HG02798 (cell line): ENCODE measurements around the gene SLC7A14.
"Not testable (repeated sequence)": the region's sequence is repeated elsewhere in the genome, so short reads cannot be mapped to it uniquely, and the experiment has no call there.

ENCODE experiments used
- ATAC-seq: cut with Tn5 transposase; IDR thresholded peaks from one replicate; pipeline ENCODE4 v1.9.1; 2021; ENCODE audit warnings: mild to moderate bottlenecking; ENCODE audit not compliant: unreplicated experiment, poor library complexity

Gene SLC7A14

DNA sequence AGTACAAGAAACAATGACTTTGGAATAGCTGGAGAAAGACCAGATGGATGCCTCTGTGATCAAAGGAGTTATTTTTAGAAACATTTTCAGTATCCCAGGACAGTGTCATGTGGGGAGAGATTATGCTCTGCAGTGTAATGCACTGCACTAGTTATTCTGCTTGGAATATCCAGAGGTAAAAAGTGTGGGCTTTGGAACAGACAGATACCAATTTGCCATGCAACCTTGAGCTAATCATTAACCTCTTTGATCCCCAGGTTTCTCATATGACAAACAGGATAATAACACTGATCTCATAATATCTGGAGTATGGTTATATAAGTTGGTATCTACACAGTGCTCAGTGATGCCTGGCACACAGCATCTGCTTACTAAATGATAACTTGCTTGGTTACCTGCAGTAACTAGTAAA lies 12.2 kb upstream of the SLC7A14 start:
- ATAC-seq: no peak

DNA sequence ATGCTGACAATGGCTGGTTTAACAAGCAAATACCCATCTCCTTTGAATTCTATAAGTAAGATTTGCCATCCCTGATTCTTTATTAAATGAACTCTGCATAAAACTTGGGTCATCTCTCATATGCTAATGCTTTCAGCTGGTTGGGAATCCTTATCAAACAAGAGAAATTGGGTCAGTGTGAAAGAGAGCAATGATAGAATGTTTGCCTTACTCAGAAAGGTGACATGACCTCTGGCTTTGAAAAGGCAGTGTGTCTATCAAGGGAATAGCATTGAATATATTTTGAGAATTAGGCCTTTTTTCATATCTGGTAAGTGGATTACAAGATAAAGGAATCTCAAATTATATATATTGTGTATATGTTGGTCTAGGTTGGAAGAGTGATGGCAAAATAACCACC lies 8.7 kb upstream of the SLC7A14 start:
- no peak for ATAC-seq

- no peak for ATAC-seq
These were observed 7.8 kb upstream of the SLC7A14 start for GRCh38 chr3:170593634-170594033.

DNA sequence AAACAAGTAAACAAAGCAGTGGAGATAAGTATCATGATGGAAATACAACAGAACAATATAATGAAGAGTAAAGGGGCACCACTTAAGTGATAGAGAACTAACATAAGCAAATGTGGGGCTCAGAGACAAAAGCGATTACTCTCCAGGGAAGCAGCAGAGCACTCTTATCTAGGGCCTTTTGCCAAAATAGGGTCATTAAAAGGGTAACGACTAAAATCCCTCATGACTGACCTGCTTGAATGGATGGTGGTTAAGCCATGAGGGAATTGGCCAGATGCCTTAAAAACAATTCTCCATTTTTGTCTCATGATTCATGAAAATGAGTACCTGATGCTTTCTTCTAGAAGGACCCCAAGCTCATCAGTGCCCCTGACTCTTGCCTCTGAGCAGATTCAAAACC lies 3.2 kb upstream of the SLC7A14 start:
- ATAC-seq: no peak

DNA sequence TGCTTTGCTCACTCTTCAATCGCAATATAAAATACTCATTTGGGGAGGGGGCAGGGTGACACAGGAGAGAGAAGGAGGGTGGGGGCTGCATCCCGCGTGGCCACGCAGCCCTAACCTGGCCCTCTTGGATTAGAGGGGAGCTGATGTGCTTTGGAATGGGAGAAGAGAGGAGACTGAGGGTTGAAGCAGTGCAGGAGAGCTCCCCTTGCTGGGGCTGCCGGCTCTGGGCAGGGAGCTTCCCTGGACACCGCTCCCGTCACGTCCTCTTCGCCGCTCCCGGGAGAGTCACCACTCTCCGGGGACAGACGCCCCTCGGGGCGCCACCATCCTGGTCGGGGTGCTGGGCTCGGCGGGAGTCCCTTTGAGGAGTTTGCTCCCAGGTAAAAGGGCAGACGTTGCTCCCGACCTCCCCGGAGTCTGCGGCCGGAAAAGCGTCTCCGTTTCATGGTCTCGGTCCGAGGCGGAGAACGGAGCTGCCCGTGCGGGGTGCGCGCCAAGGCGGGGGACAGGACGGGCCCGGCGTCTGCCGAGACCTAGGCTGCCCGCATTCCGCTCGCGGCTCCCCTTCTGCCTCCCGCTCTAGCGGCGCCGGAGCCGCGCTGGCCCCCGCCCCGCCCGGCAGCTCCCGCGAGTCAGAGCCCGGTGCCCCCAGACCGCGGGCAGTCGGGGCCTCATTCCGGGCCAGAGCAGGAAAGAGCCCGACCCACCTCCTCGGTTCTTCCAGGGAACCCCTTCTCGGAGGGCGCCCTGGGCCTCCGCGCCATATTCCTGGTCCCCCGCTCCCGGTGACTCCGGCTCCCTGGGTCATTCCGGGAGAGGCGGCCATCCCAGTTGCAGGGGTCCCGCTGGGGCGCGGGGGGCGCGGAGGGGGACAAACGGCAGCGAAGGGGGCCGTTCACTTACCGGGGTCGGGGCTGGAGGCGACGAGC lies 603 bp downstream of the SLC7A14 start:
- ATAC-seq: no peak

- ATAC-seq: no peak
These were observed 1.3 kb downstream of the SLC7A14 start for GRCh38 chr3:170584585-170585007.

GRCh38 chr3:170579646-170580045 lies 6.2 kb downstream of the SLC7A14 start:
- ATAC-seq: no peak

- peak; percentile 98 for ATAC-seq
These were observed 13.1 kb downstream of the SLC7A14 start for GRCh38 chr3:170572665-170573253.

DNA sequence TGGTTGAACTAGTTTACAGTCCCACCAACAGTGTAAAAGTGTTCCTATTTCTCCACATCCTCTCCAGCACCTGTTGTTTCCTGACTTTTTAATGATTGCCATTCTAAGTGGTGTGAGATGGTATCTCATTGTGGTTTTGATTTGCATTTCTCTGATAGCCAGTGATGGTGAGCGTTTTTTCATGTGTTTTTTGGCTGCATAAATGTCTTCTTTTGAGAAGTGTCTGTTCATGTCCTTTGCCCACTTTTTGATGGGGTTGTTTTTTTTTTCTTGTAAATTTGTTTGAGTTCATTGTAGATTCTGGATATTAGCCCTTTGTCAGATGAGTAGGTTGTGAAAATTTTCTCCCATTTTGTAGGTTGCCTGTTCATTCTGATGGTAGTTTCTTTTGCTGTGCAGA lies 18.3 kb downstream of the SLC7A14 start:
- ATAC-seq: not testable (repeated sequence)

- ATAC-seq: no peak
These were observed 19.5 kb downstream of the SLC7A14 start for GRCh38 chr3:170566413-170566812.

GRCh38 chr3:170565495-170565894 lies 20.4 kb downstream of the SLC7A14 start:
- ATAC-seq: no peak

DNA sequence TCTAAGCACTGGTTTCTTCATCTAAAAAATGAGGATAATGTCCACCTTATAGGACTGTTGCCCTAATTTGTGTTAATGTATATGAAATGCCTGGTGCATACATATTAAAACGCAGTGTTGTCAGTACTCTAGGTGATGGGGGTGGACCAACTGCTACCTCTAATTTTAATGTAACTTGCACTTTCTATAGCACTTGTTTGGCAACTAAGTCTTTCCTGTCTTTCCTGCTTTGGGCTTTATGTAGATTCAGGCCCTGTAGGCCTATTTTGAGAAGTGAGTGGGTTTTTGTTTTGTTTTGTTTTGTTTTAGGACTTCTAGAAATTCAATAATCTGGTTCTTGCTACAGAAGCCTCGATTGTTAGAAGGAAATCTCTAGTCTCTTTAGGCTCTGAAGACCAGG lies 21.2 kb downstream of the SLC7A14 start:
- ATAC-seq: no peak

- ATAC-seq: peak; percentile 83
These were observed 22.0 kb downstream of the SLC7A14 start for GRCh38 chr3:170563712-170564423.

- ATAC-seq: no peak
These were observed 23.8 kb downstream of the SLC7A14 start for GRCh38 chr3:170562080-170562479.

DNA sequence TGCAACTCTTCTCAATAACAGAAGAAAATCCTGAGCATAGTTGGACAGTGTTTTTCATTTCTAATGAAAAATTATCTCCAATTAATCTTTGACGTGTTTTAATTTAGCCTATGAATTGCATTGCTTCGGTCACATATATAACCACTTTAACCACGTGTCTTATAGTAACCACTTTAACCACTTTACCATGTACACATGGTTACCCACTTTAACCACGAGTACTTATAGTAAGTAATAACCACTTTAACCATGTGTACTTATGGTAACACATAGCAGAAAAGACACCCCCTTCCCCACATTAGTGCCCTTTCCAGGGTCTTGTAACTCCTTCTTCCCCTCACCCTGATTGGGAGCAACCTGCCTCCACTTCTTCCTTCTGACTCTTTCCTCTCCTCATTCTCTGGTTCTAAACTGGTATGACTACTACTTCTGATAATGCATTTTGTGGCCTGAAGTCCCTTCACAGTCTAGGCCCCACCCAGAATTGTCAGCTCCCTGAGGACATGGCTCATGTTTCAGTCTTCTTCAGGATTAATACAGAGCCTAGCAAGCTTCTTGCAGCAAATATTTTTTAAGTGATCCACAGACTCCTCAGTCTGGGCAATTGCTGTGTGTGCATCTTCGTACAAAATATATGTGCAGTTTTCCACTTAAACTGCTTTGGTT lies 25.0 kb downstream of the SLC7A14 start:
- no peak for ATAC-seq

GRCh38 chr3:170560296-170560695 lies 25.6 kb downstream of the SLC7A14 start:
- no peak for ATAC-seq

DNA sequence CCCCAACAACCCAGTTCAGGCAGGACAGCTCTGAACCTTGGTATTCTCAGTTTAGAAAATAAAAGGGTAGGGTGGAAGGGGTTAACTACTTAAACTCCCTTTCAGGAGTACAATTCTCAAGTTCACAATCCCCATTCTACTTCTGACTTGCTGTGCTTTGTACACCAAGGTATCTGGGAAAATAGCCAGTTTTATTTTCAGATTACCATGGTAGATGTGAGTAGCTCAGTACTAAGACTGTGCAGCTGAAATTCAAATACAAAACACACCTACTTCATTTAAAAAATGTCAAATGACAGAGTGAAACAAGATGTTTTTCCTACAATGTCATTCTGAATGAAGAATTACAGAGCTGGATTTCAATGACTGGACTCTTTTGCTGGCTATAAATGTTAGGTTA lies 27.4 kb downstream of the SLC7A14 start:
- ATAC-seq: no peak

- no peak for ATAC-seq
These were observed 30.5 kb downstream of the SLC7A14 start for GRCh38 chr3:170555329-170555728.

- no peak for ATAC-seq
These were observed 31.8 kb downstream of the SLC7A14 start for GRCh38 chr3:170553788-170554757.
